ENCODE measurements around the gene ABL2.

Gene ABL2

DNA sequence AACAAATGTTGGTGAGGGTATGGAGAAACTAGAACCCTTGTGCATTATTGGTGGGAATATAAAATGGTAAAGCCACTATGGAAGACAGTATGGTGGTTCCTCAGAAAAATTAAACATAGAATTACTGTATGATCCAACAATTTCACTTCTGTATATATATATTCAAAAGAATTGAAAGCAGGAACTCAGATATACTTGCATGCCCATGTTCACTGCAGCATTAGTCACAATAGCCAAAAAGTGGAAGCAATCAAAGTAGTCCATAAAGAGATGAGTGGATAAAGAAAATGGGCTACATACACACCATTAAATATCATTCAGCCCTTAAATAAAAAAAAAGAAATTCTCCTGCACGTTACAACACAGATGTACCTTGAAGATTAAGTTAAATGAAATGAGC is 34.1 kb downstream of the ABL2 start:
- TF ChIP-seq, protein P1, sequence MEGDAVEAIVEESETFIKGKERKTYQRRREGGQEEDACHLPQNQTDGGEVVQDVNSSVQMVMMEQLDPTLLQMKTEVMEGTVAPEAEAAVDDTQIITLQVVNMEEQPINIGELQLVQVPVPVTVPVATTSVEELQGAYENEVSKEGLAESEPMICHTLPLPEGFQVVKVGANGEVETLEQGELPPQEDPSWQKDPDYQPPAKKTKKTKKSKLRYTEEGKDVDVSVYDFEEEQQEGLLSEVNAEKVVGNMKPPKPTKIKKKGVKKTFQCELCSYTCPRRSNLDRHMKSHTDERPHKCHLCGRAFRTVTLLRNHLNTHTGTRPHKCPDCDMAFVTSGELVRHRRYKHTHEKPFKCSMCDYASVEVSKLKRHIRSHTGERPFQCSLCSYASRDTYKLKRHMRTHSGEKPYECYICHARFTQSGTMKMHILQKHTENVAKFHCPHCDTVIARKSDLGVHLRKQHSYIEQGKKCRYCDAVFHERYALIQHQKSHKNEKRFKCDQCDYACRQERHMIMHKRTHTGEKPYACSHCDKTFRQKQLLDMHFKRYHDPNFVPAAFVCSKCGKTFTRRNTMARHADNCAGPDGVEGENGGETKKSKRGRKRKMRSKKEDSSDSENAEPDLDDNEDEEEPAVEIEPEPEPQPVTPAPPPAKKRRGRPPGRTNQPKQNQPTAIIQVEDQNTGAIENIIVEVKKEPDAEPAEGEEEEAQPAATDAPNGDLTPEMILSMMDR (IDR thresholded peaks at IDR 0.05; ENCODE audit: low read depth, low read length), result no peak
- H3K4me3 ChIP-seq (ENCODE audit: low read depth, low read length), result no peak overlapping the region

DNA sequence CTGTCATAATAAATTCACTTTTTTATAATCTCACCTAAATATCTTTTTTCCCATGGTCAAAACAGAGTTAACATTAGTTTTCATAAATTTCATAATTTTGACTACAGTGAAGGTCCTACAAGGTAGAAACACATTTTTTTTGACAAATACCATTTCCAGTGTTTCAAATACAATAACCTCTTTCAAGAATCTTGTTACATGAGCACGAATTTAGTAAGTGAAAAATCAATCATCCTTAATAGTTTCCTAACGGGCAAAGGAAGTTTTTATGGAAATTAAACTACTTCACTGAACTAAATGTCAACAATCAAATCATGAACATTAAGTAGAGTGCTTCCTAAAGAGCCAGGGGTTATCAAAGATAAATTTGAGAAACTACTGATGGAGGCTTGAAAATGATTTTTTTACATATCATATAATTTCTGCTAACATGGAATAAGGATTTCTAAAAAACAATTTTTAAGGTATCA is 35.4 kb downstream of the ABL2 start:
- TF ChIP-seq, protein P1 (IDR thresholded peaks at IDR 0.05; ENCODE audit: low read depth, low read length), result no peak
- no peak overlapping the region for H3K4me3 ChIP-seq (ENCODE audit: low read depth, low read length)

DNA sequence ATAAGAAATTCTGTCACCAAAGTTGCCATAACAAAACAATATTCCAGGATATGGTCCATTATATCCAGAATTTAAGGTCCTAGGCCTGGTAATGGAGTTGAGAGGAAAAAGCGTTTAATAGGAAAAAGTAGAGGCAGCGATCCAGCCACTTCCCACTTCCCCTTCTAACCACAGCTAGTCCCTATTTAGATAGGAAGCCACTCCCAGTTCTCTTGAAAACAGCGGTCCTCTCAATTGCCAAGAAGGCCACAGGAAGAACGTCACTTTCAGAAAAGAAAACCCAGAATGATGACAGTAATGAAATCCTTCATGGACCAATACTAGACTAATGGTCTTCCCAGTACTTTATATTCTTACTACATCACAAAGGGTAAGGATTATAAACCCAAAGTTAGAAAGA is 38.6 kb downstream of the ABL2 start:
- TF ChIP-seq, protein P1 (IDR thresholded peaks at IDR 0.05; ENCODE audit: low read depth, low read length), result no peak
- no peak overlapping the region for H3K4me3 ChIP-seq (ENCODE audit: low read depth, low read length)

DNA sequence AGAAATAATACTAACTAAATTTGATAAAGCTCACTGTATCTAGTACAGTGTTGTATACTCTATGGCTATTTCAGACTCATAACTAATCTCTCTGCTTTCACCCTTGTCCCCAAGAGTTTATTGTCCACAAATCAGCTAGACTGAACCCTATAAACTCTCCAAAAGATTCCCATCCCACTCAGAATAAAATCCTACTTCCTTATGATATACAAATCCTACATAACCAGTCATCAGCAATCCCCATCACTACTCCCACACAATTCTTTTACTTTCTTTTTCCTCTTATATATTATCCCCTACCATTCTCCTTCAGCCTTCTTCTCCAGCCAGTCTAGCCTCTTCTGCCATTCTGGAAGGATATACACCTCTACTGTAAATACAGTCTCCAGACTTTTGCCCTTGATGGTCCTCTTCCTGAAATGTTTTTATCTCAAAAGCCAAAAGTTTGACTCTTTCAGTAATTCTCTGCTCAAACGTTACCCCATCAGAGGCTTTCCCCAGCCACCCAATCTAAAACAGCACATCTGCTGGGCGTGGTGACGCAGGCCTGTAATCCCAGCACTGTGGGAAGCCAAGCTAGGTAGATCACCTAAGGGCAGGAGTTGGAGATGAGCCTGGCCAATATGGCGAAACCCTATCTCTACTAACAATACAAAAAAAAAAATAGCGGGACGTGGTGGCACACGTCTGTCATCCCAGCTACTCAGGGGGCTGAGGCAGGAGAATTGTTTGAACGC is 41.6 kb downstream of the ABL2 start:
- TF ChIP-seq, protein P1 (IDR thresholded peaks at IDR 0.05; ENCODE audit: low read depth, low read length), result no peak
- H3K4me3 ChIP-seq (ENCODE audit: low read depth, low read length), result no peak overlapping the region

DNA sequence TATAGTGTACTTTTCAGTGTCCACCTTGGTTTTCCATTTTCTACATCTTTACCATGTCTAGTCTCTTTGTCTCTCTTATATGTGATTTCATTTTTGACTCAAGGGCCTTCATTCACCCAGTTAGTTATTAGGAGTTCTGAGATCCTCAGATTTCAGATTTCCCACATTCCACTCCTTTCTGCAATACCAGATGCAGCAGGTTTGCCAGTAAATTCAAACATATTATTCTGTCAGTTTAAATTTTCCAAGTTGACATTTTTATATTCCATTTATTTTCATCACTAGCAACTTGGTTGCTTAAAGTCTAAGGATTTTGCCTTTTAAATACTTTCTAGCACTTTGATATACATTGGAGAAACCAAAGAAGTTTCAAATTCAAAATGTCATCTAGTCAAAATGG is 42.4 kb downstream of the ABL2 start:
- H3K4me3 ChIP-seq (ENCODE audit: low read depth, low read length), result no peak overlapping the region
- TF ChIP-seq, protein P1 (IDR thresholded peaks at IDR 0.05; ENCODE audit: low read depth, low read length), result no peak

DNA sequence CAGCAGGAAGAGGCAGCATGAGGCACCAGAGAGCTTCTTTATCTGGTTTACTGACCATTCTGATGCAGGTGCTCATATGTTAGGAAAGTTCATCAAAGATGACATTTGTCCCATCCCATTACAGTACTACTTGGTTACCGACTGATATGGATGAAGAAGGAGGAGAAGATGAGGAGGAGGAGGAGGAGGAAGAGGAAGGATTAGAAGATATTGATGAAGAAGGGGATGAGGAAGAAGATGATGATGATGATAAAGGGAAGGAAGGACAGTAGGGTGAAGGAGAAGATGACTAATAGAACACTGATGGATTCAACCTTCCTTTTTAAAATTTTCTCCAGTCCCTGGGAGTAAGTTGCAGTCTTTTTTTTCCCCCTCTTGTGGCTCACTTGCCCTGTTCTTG is 45.1 kb downstream of the ABL2 start:
- TF ChIP-seq, protein P1 (IDR thresholded peaks at IDR 0.05; ENCODE audit: low read depth, low read length), result no peak
- H3K4me3 ChIP-seq (ENCODE audit: low read depth, low read length), result no peak overlapping the region

DNA sequence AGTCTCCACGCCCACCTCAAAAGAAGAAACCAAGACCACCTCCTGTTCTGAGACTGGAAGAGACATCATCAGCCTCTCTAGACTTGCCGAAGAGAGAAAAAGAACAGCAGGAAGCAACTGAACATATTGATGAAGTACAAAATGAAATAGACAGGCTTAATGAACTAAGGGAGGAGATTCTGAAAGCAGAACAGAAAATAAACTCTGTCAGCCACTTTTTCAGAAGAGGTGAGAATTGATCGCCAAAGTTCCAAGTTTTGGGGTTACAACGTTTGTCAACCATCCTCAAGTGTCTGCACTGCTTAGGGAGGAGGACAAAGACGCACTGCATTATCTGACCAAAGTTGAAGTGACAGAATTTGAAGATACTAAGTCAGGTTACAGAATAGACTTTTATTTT is 45.6 kb downstream of the ABL2 start:
- TF ChIP-seq, protein P1 (IDR thresholded peaks at IDR 0.05; ENCODE audit: low read depth, low read length), result no peak
- H3K4me3 ChIP-seq (ENCODE audit: low read depth, low read length), result no peak overlapping the region
